Lower lobe of right lung (tissue), 2 donors: Measurements from ENCODE around the gene SFTA2. TPM values are rescaled to one million over a fixed set of nuclear protein-coding genes. Genes with fewer than 3 reads are reported as not detected.
"Not testable (repeated sequence)": the region's sequence is repeated elsewhere in the genome, so short reads cannot be mapped to it uniquely, and the experiment has no call there.

Experiments used
- ATAC-seq, 2 donors: fragments of 200-7000 bp; cut with Tn5 transposase; one replicate each; pipeline ENCODE4 v1.9.1; 2020 to 2022; ENCODE audit warnings: mild to moderate bottlenecking in 2 of 2, moderate library complexity in 2 of 2
- DNase-seq: peaks from one replicate; pipeline ENCODE4 v3.0.0-alpha.2; 2020
- H3K27ac ChIP-seq: fragments of 200-600 bp; one replicate; pipeline ENCODE4 v1.8.0; 2022
- H3K27me3 ChIP-seq: fragments of 200-600 bp; one replicate; pipeline ENCODE4 v1.8.0; 2022; ENCODE audit warnings: low read depth
- H3K36me3 ChIP-seq: fragments of 200-600 bp; one replicate; pipeline ENCODE4 v1.8.0; 2022; ENCODE audit warnings: mild to moderate bottlenecking
- H3K4me1 ChIP-seq: fragments of 200-600 bp; one replicate; pipeline ENCODE4 v1.8.0; 2022
- H3K4me3 ChIP-seq: fragments of 200-600 bp; one replicate; pipeline ENCODE4 v1.8.0; 2022; ENCODE audit warnings: mild to moderate bottlenecking
- H3K9me3 ChIP-seq: fragments of 200-600 bp; one replicate; pipeline ENCODE4 v1.8.0; 2022
- intact Hi-C: fragments of 100-400 bp; cut with DNase I; formaldehyde crosslinking; loops from one replicate; pipeline ENCODE4 v1.11.0; 2022
- total RNA-seq: library from RNA; stranded (reverse); fragmentation: NEBNext Ultra II Directional; extraction: Animal tissue kit (Norgen Biotek cat#: 25700); gene quantifications from one replicate; pipeline ENCODE4 v1.2.1, GENCODE V29; 2021
- TF ChIP-seq, protein P1 (sequence below): fragments of 200-600 bp; IDR thresholded peaks from one replicate; pipeline ENCODE4 v1.8.0; 2022; ENCODE audit warnings: antibody characterized with exemption, mild to moderate bottlenecking
- donor health status: DM: no; HTN: yes; CAD: no; lungs with severe emphysema.

SFTA2 gene
- total RNA-seq, 1 donor from 2014 or later = 351 TPM

DNA sequence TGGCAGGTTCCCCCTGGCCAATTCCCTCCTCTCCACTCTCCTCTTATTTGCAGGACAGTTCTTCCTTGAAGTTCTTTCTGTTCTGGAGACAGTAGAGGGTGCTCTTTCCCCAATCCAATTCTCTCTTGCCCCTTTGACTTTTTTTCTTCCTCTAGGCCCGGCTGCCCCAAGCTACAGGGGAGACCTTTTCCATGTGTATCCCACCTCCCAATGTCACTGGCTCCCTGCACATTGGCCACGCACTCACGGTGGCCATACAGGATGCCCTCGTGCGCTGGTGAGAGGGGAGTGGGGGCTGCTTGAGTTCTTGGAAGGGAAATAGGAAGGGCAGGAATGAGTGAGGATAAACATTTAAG lies 16.4 kb downstream of the SFTA2 start:
- Histone ChIP-seq H3K9me3 (no peaks in the 10 kb centered on the region), H3K27ac (peak overlapping the region; percentile 92), H3K27me3 (no peaks in the 10 kb centered on the region), H3K4me1 (peaks cover 43% of the 10 kb centered on the region), H3K4me3 (peak overlapping the region; percentile 71), H3K36me3 (peaks cover 62% of the 10 kb centered on the region)
- ATAC-seq (peak; percentile 21 to 62), DNase-seq (peak; percentile 46)
- intact Hi-C loops = loop anchor here (10.0 kb wide), 1 partner anchor 159 kb away; no protein-coding TSS in a partner anchor
- TF ChIP-seq, protein P1, sequence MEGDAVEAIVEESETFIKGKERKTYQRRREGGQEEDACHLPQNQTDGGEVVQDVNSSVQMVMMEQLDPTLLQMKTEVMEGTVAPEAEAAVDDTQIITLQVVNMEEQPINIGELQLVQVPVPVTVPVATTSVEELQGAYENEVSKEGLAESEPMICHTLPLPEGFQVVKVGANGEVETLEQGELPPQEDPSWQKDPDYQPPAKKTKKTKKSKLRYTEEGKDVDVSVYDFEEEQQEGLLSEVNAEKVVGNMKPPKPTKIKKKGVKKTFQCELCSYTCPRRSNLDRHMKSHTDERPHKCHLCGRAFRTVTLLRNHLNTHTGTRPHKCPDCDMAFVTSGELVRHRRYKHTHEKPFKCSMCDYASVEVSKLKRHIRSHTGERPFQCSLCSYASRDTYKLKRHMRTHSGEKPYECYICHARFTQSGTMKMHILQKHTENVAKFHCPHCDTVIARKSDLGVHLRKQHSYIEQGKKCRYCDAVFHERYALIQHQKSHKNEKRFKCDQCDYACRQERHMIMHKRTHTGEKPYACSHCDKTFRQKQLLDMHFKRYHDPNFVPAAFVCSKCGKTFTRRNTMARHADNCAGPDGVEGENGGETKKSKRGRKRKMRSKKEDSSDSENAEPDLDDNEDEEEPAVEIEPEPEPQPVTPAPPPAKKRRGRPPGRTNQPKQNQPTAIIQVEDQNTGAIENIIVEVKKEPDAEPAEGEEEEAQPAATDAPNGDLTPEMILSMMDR = peak; percentile 59

- peak overlapping the region; percentile 71 for H3K4me3 ChIP-seq
- peaks cover 62% of the 10 kb centered on the region for H3K36me3 ChIP-seq
- ATAC-seq = peak in 1 of 2 donors; percentile 3
Observed at GRCh38 chr6:30914854-30915590, 16.9 kb downstream of the SFTA2 start.

GRCh38 chr6:30914076-30914853 lies 17.7 kb downstream of the SFTA2 start, which contains the start of gene VARS2:
VARS2 (plus strand) TSS chr6:30914238; CDS start chr6:30914837, 599 bp downstream.
- Histone ChIP-seq H3K27me3 (no peaks in the 10 kb centered on the region), H3K4me3 (peak within 1 kb of the TSS; percentile 71), H3K4me1 (peaks cover 46% of the 10 kb centered on the region), H3K9me3 (no peaks in the 10 kb centered on the region), H3K36me3 (peaks cover 61% of the 10 kb centered on the region), H3K27ac (peak within 1 kb of the TSS; percentile 92)
- ATAC-seq (peak; percentile 97 to 98), DNase-seq (peak; percentile 92)
- intact Hi-C loops = loop anchor here (10.0 kb wide), 1 partner anchor 161 kb away; no protein-coding TSS in a partner anchor
- TF ChIP-seq, protein P1 = peak; percentile 51

More at GRCh38 chr6:30914854-30915590, 16.9 kb downstream of the SFTA2 start:
- Histone ChIP-seq H3K27ac (peak overlapping the region; percentile 92), H3K4me1 (peaks cover 43% of the 10 kb centered on the region), H3K27me3 (no peaks in the 10 kb centered on the region), H3K9me3 (no peaks in the 10 kb centered on the region)
- TF ChIP-seq, protein P1 = no peak
- DNase-seq = peak; percentile 36
- intact Hi-C loops = loop anchor here (10.0 kb wide), 1 partner anchor 160 kb away; no protein-coding TSS in a partner anchor

- DNase-seq (no peak), ATAC-seq (peak in 1 of 2 donors; percentile 63)
- Histone ChIP-seq H3K4me1 (peaks cover 52% of the 10 kb centered on the region), H3K36me3 (peaks cover 56% of the 10 kb centered on the region), H3K27ac (peak overlapping the region; percentile 92), H3K4me3 (peak overlapping the region; percentile 71), H3K27me3 (no peaks in the 10 kb centered on the region), H3K9me3 (no peaks in the 10 kb centered on the region)
- intact Hi-C loops = loop anchor here (10.0 kb wide), 1 partner anchor 161 kb away; no protein-coding TSS in a partner anchor
- TF ChIP-seq, protein P1 = no peak
Observed at GRCh38 chr6:30913721-30914075, 18.3 kb downstream of the SFTA2 start.

DNA sequence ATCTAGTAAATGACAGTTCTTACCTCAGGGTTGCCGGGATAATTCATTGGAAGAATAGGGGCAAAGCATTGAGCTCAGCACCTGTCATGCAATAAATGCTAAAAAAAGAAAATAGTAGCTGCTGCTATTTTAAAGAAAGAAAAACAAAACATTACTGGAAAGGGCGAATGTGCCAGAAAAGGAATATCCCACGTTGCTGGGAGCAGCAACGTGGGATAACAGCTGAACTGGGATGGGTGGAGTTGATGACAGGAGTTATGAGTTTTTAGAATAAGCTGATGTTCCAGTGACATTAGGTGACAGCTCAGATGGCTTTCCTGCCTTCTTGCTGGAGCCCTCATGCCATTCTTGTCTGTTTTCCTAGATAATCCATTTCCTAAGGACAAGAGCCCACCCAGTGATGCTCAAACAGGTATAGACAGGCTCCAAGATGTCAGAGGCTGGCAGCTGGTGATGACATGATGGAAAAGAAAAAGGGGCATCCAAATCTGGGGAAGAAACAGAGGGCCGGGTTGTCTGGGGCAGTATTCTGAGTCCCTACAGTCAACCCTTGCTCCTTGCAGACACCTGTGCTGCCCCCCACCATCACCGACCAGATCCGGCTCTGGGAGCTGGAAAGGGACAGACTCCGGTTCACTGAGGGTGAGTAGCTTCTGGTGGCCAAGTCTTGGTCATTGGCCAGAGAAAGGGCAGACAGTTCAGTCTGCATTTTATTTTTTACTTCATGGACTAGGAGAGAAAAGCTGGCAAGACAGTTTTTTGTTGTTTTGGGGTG lies 19.0 kb downstream of the SFTA2 start:
- no peak overlapping the region for H3K4me3 ChIP-seq
- intact Hi-C loops = loop anchor here (10.0 kb wide), 1 partner anchor 162 kb away; no protein-coding TSS in a partner anchor

GRCh38 chr6:30910473-30910872 lies 21.5 kb downstream of the SFTA2 start:
- DNase-seq = peak; percentile 32
- H3K9me3 ChIP-seq, ATAC-seq, H3K27me3 ChIP-seq, H3K4me3 ChIP-seq, H3K27ac ChIP-seq: not testable (repeated sequence)
- Histone ChIP-seq H3K4me1 (peaks cover 30% of the 10 kb centered on the region), H3K36me3 (peaks cover 36% of the 10 kb centered on the region)
- intact Hi-C loops = loop anchor here (10.0 kb wide), 1 partner anchor 164 kb away; no protein-coding TSS in a partner anchor

More for the DNA sequence above, 19.0 kb downstream of the SFTA2 start:
- DNase-seq = peak; percentile 26
- TF ChIP-seq, protein P1 = no peak
- no peaks in the 10 kb centered on the region for H3K27me3 ChIP-seq
- H3K4me1 ChIP-seq = peaks cover 54% of the 10 kb centered on the region
- ATAC-seq = no peak
- H3K9me3 ChIP-seq = no peaks in the 10 kb centered on the region
- peak overlapping the region; percentile 92 for H3K27ac ChIP-seq
- peaks cover 49% of the 10 kb centered on the region for H3K36me3 ChIP-seq
